NCI-H1092 (cell line): ENCODE data around the gene GRIA4.

Source experiments
- DNase-seq: peaks from one replicate; lab custom pipeline; 2025; lab: John Stamatoyannopoulos, UW

GRIA4 gene

GRCh38 chr11:106014035-106014434, 404.2 kb downstream of the GRIA4 start:
- DNase-seq = no peak

GRCh38 chr11:106014620-106015019, 404.7 kb downstream of the GRIA4 start:
- no peak for DNase-seq

GRCh38 chr11:106015066-106015465, 405.2 kb downstream of the GRIA4 start:
- DNase-seq = no peak

- no peak for DNase-seq
These were observed 407.2 kb downstream of the GRIA4 start for GRCh38 chr11:106017093-106017492.

- DNase-seq = no peak
These were observed 411.5 kb downstream of the GRIA4 start for GRCh38 chr11:106021181-106021966.

GRCh38 chr11:106021967-106022794, 412.3 kb downstream of the GRIA4 start, which contains the start of gene MSANTD4:
TSS of gene MSANTD4 (minus strand) at chr11:106022240. CDS start at chr11:106010917, 11,323 bp downstream.
- peak; percentile 99 for DNase-seq

- no peak for DNase-seq
These were observed 413.0 kb downstream of the GRIA4 start for GRCh38 chr11:106022795-106023275.

- DNase-seq = no peak
These were observed 420.7 kb downstream of the GRIA4 start for GRCh38 chr11:106030609-106031008.

GRCh38 chr11:106031202-106031810, 421.4 kb downstream of the GRIA4 start:
- no peak for DNase-seq
